Astrocyte (in vitro differentiated cells and primary cell): ENCODE measurements around the gene ZNF286A. TPM values are rescaled to one million over a fixed set of nuclear protein-coding genes. Genes with fewer than 3 reads are reported as not detected.
"Not testable (repeated sequence)": the region's sequence is repeated elsewhere in the genome, so short reads cannot be mapped to it uniquely, and the experiment has no call there.

Experiments
- DNase-seq: peaks from one replicate; pipeline ENCODE4 v3.0.0-alpha.2; 2010; ENCODE audit warnings: low read depth
- FAIRE-seq: peaks from 2 replicates; lab custom pipeline; 2011; peaks lifted over from hg19 to GRCh38; lab: Jason Lieb, UNC
- H2AFZ ChIP-seq: 2 replicates; pipeline ENCODE4 v1.6.0; 2012; ENCODE audit warnings: low read depth, low read length, inconsistent platforms
- H3K27ac ChIP-seq: 2 replicates; pipeline ENCODE4 v1.5.1; 2011; ENCODE audit warnings: low read depth, low read length, inconsistent platforms
- H3K27me3 ChIP-seq: 2 replicates; pipeline ENCODE4 v1.6.0; 2011; ENCODE audit warnings: low read length, inconsistent platforms; ENCODE audit not compliant: insufficient read depth
- H3K36me3 ChIP-seq: 2 replicates; pipeline ENCODE4 v1.5.1; 2011; ENCODE audit warnings: low read length, inconsistent platforms; ENCODE audit not compliant: insufficient read depth
- H3K4me1 ChIP-seq: 2 replicates; pipeline ENCODE4 v1.5.1; 2011; ENCODE audit warnings: low read length, inconsistent platforms; ENCODE audit not compliant: insufficient read depth
- H3K4me2 ChIP-seq: 2 replicates; pipeline ENCODE4 v1.6.0; 2012; ENCODE audit warnings: low read length, inconsistent platforms
- H3K4me3 ChIP-seq: 2 replicates; pipeline ENCODE4 v1.5.1; 2011; ENCODE audit warnings: low read depth, mild to moderate bottlenecking, low read length, inconsistent platforms; ENCODE audit not compliant: insufficient read depth
- H3K79me2 ChIP-seq: 2 replicates; pipeline ENCODE4 v1.6.0; 2012; ENCODE audit warnings: mild to moderate bottlenecking, low read length, inconsistent platforms; ENCODE audit not compliant: insufficient read depth
- H3K9ac ChIP-seq: 2 replicates; pipeline ENCODE4 v1.6.0; 2012; ENCODE audit warnings: mild to moderate bottlenecking, low read length, inconsistent platforms
- H3K9me3 ChIP-seq: 2 replicates; pipeline ENCODE4 v1.5.1; 2012; ENCODE audit warnings: low read depth, mild to moderate bottlenecking, low read length, inconsistent platforms; ENCODE audit not compliant: insufficient read depth
- H4K20me1 ChIP-seq: 2 replicates; pipeline ENCODE4 v1.6.0; 2012; ENCODE audit warnings: low read length, inconsistent platforms; ENCODE audit not compliant: insufficient read depth
- H3K27ac Mint-ChIP-seq: one replicate; pipeline ENCODE4 v1.8.0; 2021; ENCODE audit warnings: mild to moderate bottlenecking, mixed read lengths; ENCODE audit not compliant: unreplicated experiment
- H3K27me3 Mint-ChIP-seq: one replicate; pipeline ENCODE4 v1.8.0; 2021; ENCODE audit warnings: low read depth, mixed read lengths; ENCODE audit not compliant: unreplicated experiment
- H3K36me3 Mint-ChIP-seq: one replicate; pipeline ENCODE4 v1.8.0; 2021; ENCODE audit warnings: low read depth, mixed read lengths; ENCODE audit not compliant: unreplicated experiment
- H3K4me1 Mint-ChIP-seq: one replicate; pipeline ENCODE4 v1.8.0; 2021; ENCODE audit warnings: low read depth, mixed read lengths; ENCODE audit not compliant: unreplicated experiment
- H3K4me3 Mint-ChIP-seq: one replicate; pipeline ENCODE4 v1.8.0; 2021; ENCODE audit warnings: mild to moderate bottlenecking, moderate library complexity, mixed read lengths; ENCODE audit not compliant: unreplicated experiment
- H3K9me3 Mint-ChIP-seq: one replicate; pipeline ENCODE4 v1.8.0; 2021; ENCODE audit warnings: mild to moderate bottlenecking, mixed read lengths; ENCODE audit not compliant: unreplicated experiment
- total RNA-seq: library from RNA; stranded (reverse); gene quantifications from 2 replicates; pipeline ENCODE4 v1.2.1, GENCODE V29; 2021

Gene ZNF286A
- total RNA-seq, 1 donor from 2014 or later: 58.6 TPM

DNA sequence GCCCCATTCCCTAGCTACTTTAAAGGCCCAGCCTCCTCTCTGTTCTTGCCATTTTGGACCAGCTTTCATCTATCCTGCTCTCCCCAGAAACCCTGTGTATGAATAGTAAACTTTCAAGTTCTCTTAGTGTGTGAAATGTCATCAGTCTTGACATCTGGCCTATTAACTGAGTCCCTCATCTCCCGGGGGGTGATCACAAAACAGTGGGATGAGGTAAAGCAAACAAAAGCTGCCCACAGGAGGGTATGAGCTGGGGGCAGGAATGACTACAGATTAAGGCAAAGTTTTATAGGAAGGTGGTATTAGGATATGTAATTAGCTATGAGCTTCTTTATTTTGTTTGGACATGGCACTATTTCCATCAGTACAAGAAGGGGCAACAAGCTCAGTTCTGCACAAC, 24.9 kb upstream of the ZNF286A start:
- not testable (repeated sequence) for H2AFZ ChIP-seq, H3K4me1 Mint-ChIP-seq, FAIRE-seq, H3K4me3 Mint-ChIP-seq, H3K9me3 Mint-ChIP-seq, H3K27ac ChIP-seq, H3K36me3 ChIP-seq, H3K4me2 ChIP-seq, H3K27me3 ChIP-seq, H3K79me2 ChIP-seq, H3K27ac Mint-ChIP-seq, H3K4me3 ChIP-seq, H3K9me3 ChIP-seq, H3K27me3 Mint-ChIP-seq, H3K4me1 ChIP-seq, H4K20me1 ChIP-seq, DNase-seq, H3K9ac ChIP-seq
- peaks cover 10% of the 10 kb centered on the region for H3K36me3 Mint-ChIP-seq

DNA sequence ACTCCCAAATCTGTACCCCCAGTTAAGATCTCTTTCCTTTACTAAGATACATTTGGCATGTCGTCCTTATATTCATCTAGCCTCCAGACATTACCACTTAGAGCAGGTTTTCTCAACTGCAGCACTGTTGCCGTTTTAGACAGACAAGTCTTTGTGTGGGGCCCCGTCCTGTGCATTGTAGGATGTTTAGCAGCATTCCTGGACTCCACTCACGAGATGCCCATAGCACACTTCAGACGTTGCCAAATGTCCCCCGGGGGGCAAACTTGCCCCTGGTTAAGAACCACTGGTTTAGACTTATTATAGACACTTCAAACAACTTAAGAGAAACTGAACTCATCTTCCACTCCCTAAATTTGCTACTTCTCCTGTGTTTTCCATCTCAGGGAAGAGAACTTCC, 23.6 kb upstream of the ZNF286A start:
- not testable (repeated sequence) for H3K9me3 Mint-ChIP-seq, H3K36me3 ChIP-seq

DNA sequence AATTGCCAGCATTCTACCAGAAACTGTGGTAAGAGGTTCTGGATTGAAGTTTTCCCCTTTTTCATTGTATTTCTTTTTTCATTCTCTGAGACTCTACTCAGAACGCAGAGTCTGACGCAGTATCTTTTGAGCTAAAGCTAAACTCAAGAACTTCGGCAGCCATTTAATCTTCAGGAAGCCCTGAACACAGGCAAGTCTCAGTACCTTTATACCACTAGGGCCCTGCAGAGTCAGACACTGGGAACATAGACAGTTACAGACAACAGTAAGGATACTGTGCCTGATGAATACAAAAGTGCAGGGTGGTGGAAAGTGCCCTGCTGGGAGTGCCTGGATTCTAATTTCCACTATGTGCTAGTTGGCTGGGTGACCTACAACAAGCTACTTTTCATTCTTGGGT, 16.4 kb upstream of the ZNF286A start:
- H3K4me2 ChIP-seq: peak overlapping the region; percentile 92
- not testable (repeated sequence) for H3K4me1 Mint-ChIP-seq, H3K9me3 Mint-ChIP-seq

More for the DNA sequence above, 23.6 kb upstream of the ZNF286A start:
- not testable (repeated sequence) for H2AFZ ChIP-seq, H4K20me1 ChIP-seq, H3K79me2 ChIP-seq, H3K9ac ChIP-seq, H3K27me3 Mint-ChIP-seq, H3K27ac ChIP-seq, DNase-seq, H3K9me3 ChIP-seq, H3K27me3 ChIP-seq, H3K27ac Mint-ChIP-seq, H3K4me1 ChIP-seq, H3K4me1 Mint-ChIP-seq, H3K4me3 ChIP-seq, H3K4me3 Mint-ChIP-seq, H3K4me2 ChIP-seq, FAIRE-seq
- peaks cover 13% of the 10 kb centered on the region for H3K36me3 Mint-ChIP-seq

DNA sequence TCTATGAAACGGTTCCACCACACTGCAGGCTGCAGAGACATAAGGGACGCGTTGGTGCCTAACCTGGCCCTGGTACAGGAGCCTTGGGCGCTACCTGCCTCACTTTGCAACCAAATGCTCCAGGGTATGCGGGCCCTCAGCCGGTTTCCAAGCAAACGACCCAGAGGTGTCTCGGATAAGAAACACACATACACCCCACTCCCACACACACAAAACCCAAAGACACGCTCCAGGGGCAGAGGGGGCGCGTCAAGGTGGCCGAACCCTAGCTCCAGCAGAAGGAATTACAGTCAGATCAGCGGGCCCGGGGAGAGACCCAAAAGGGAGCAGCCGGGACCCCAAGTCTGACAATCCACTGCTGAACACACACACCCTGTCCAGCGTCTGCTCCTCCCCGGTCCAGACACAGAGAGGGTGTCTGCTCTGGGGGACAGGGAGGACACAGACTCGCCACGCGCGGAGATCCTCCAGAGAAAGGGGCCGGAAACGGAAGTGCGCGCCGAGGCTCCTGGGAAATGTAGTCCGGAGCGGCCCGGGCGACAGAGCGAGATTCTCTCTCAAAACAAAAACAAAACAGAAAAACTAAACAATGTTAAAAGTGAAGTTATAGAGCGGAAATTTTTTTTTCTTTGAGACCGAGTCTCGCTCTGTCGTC, 15.6 kb upstream of the ZNF286A start, which contains the start of gene TRIM16:
Gene TRIM16, minus strand, starts transcription at position 488 of the 655 bp plus-strand sequence. CDS start 32,702 bp downstream, outside the sequence.
- not testable (repeated sequence) for H3K36me3 ChIP-seq, FAIRE-seq, H3K36me3 Mint-ChIP-seq, H4K20me1 ChIP-seq, H3K4me1 Mint-ChIP-seq, H3K9me3 Mint-ChIP-seq, H3K79me2 ChIP-seq, H3K27ac ChIP-seq, H3K27me3 ChIP-seq, H3K9me3 ChIP-seq, H3K4me1 ChIP-seq, H3K27me3 Mint-ChIP-seq
- Mint-ChIP-seq H3K27ac (peak within 1 kb of the TSS; percentile 95), H3K4me3 (peak within 1 kb of the TSS; percentile 96)
- DNase-seq: peak; percentile 7
- H3K4me3 ChIP-seq: peak within 1 kb of the TSS; percentile 74
- H3K4me2 ChIP-seq: peak within 1 kb of the TSS; percentile 92
- H3K9ac ChIP-seq: peak within 1 kb of the TSS; percentile 84
- H2AFZ ChIP-seq: peak within 1 kb of the TSS; percentile 68

More for the DNA sequence above, 16.4 kb upstream of the ZNF286A start:
- not testable (repeated sequence) for H3K27me3 ChIP-seq, H3K79me2 ChIP-seq, H4K20me1 ChIP-seq, DNase-seq, H3K36me3 Mint-ChIP-seq, H3K27ac ChIP-seq, H3K27ac Mint-ChIP-seq, H3K27me3 Mint-ChIP-seq, H3K4me3 ChIP-seq, H3K9me3 ChIP-seq, FAIRE-seq, H3K9ac ChIP-seq, H3K36me3 ChIP-seq, H3K4me1 ChIP-seq
- H2AFZ ChIP-seq: peak overlapping the region; percentile 68
- peak overlapping the region; percentile 96 for H3K4me3 Mint-ChIP-seq

DNA sequence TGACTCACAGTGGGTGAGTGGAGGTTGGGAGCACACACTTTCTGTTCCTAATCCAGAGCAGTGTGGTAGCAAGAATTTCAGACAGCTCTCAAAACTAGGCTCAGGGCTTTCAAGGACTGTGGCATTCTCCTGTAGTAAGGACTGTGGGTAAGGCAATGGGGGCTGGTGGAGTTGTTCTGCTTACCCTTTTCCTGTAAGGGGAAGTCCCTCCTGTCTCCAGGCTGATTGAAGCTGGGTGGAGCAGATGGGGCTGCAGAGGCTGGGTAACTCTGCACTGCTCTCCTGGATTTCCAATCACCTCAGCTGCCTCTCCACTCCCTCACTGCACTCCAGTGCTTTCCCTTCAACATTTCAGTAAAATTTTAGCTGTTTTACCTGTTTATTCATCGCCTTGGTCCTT, 12.1 kb upstream of the ZNF286A start:
- not testable (repeated sequence) for H3K9ac ChIP-seq, H4K20me1 ChIP-seq, H3K4me2 ChIP-seq, H2AFZ ChIP-seq, H3K27ac Mint-ChIP-seq, H3K9me3 Mint-ChIP-seq, DNase-seq, H3K4me1 Mint-ChIP-seq, H3K27me3 ChIP-seq, H3K9me3 ChIP-seq, FAIRE-seq, H3K79me2 ChIP-seq, H3K27me3 Mint-ChIP-seq, H3K4me3 ChIP-seq, H3K27ac ChIP-seq, H3K4me1 ChIP-seq, H3K4me3 Mint-ChIP-seq, H3K36me3 Mint-ChIP-seq, H3K36me3 ChIP-seq

DNA sequence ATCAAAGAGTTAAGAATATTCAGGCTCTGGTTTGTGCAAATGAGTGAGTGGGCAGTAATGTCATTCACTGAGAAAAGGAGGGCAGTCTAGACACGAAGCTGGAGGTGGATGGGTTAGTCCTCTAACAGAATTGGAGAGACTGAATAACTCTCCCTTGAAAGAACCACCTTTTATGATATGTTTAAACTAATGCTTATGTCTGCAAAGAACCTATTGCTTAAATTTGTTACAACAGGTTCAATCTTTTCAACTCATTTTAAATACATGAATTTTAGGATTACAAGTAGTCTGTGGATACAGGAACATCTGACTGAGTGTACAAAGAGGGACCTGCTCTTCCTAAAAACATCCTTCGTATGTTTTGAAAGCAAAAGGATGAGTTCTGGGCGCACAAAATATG, 585 bp upstream of the ZNF286A start:
- H3K4me3 Mint-ChIP-seq: peak overlapping the region; percentile 86
- H3K4me1 Mint-ChIP-seq: not testable (repeated sequence)

More for the DNA sequence above, 585 bp upstream of the ZNF286A start:
- DNase-seq, H3K9me3 Mint-ChIP-seq, H3K4me1 ChIP-seq, H3K27ac ChIP-seq, H3K36me3 ChIP-seq, H3K9me3 ChIP-seq, H3K36me3 Mint-ChIP-seq, H3K27me3 ChIP-seq, H3K27ac Mint-ChIP-seq, FAIRE-seq, H4K20me1 ChIP-seq, H3K27me3 Mint-ChIP-seq: not testable (repeated sequence)
- peak overlapping the region; percentile 78 for H2AFZ ChIP-seq
- peak overlapping the region; percentile 66 for H3K4me3 ChIP-seq
- peak overlapping the region; percentile 82 for H3K4me2 ChIP-seq
- peak overlapping the region; percentile 83 for H3K9ac ChIP-seq
- H3K79me2 ChIP-seq: peaks cover 13% of the 10 kb centered on the region
